SK-N-SH (cell line): ENCODE measurements around the gene CEP112.

Source experiments
- CTCF ChIP-seq: fragments of 200-600 bp; sonication (generic); IDR thresholded peaks from 2 replicates; pipeline ENCODE4 v1.6.1; 2017; ENCODE audit warnings: antibody characterized with exemption, mild to moderate bottlenecking, moderate library complexity
- POLR2AphosphoS5 ChIP-seq: IDR thresholded peaks from 2 replicates; pipeline ENCODE4 v1.6.1; 2012; ENCODE audit warnings: low read depth, low read length
- TF ChIP-seq, protein P1 (sequence below): fragments of 150-350 bp; IDR thresholded peaks from 2 replicates; pipeline ENCODE4 v1.6.1; 2016; ENCODE audit warnings: mild to moderate bottlenecking, low read depth, low read length

GRCh38 chr17:66038125-66038524 lies 153.8 kb downstream of the CEP112 start:
- TF ChIP-seq, protein P1, sequence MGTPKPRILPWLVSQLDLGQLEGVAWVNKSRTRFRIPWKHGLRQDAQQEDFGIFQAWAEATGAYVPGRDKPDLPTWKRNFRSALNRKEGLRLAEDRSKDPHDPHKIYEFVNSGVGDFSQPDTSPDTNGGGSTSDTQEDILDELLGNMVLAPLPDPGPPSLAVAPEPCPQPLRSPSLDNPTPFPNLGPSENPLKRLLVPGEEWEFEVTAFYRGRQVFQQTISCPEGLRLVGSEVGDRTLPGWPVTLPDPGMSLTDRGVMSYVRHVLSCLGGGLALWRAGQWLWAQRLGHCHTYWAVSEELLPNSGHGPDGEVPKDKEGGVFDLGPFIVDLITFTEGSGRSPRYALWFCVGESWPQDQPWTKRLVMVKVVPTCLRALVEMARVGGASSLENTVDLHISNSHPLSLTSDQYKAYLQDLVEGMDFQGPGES: no peak
- TF ChIP-seq CTCF (no peak), POLR2AphosphoS5 (no peak)
